Ishikawa (cell line): Measurements from ENCODE around the gene CDH13.

Experiments
- CREB1 ChIP-seq: IDR thresholded peaks from 2 replicates; pipeline ENCODE4 v1.6.1; 2012; ENCODE audit warnings: low read depth
- EP300 ChIP-seq: IDR thresholded peaks from 2 replicates; pipeline ENCODE4 v1.6.1; 2012; ENCODE audit warnings: borderline replicate concordance

DNA sequence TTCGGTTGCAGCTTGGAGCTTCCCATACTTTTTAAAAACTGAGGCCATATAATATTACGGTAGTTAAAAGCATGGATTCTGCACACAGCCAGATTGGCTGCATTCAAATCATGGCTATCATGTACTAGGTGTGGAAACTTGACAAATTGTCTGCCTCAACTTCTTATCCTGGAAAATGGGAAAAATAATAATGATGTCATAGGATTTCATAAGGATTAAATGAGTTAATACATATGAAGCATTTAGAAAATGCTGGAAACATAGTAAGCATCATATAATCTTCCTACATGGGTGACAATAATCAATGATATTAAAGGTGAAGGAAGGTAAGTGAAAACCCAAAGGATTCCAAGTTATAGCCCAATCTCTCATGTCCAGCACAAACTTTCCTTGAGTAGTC is 592.5 kb downstream of the CDH13 start:
- TF ChIP-seq CREB1 (no peak), EP300 (no peak)
